B cell (primary cell): Measurements from ENCODE around the gene CXCL16. TPM values are rescaled to one million over a fixed set of nuclear protein-coding genes. Genes with fewer than 3 reads are reported as not detected.
"Not testable (repeated sequence)": the region's sequence is repeated elsewhere in the genome, so short reads cannot be mapped to it uniquely, and the experiment has no call there.

ENCODE experiments used
- ATAC-seq: fragments of 200-7000 bp; cut with Tn5 transposase; one replicate; pipeline ENCODE4 v1.10.0; 2021; ENCODE audit warnings: low read depth, mild to moderate bottlenecking, moderate number of reproducible peaks, moderate library complexity
- CTCF ChIA-PET: fragments of 350-600 bp; sonication (Branson Sonifier 250); formaldehyde crosslinking; loops from one replicate; lab custom pipeline; 2021; ENCODE audit warnings: antibody characterized with exemption, inconsistent platforms; lab: Charles Lee
- POLR2A ChIA-PET: fragments of 350-600 bp; sonication (Branson Sonifier 250); formaldehyde crosslinking; loops from one replicate; lab custom pipeline; 2021; ENCODE audit warnings: antibody characterized with exemption; lab: Charles Lee
- DNase-seq: peaks from one replicate; pipeline ENCODE4 v3.0.0; 2013
- H2AFZ ChIP-seq: 2 replicates; pipeline ENCODE4 v1.6.1; 2012; ENCODE audit warnings: mild to moderate bottlenecking, low read depth, low read length; ENCODE audit not compliant: insufficient read depth, poor library complexity, severe bottlenecking
- H3K27ac ChIP-seq, 2 donors: 1 replicate in 1 of 2; 2 replicates in 1 of 2; pipeline ENCODE4 v1.5.1; 2012 to 2013; ENCODE audit warnings: low read length in 2 of 2, mild to moderate bottlenecking in 2 of 2, moderate library complexity in 1 of 2
- H3K27me3 ChIP-seq, 4 experiments: fragments of 200-600 bp in 1 of 4; sonication (generic) in 1 of 4; replicated peaks in 1 of 4; 1 replicate in 2 of 4; 2 replicates in 2 of 4; pipeline versions ENCODE4 v1.6.1 to v1.7.0; 2013 to 2016; ENCODE audit warnings: low read length in 3 of 4, mild to moderate bottlenecking in 2 of 4, mixed read lengths in 1 of 4, moderate library complexity in 1 of 4; ENCODE audit not compliant: insufficient read depth in 4 of 4, control insufficient read depth in 3 of 4; ENCODE audit errors: control extremely low read depth in 1 of 4
- H3K36me3 ChIP-seq, 2 experiments: replicated peaks in 1 of 2; 1 replicate in 1 of 2; 2 replicates in 1 of 2; pipeline versions ENCODE4 v1.6.1 to v1.7.1; 2013; ENCODE audit warnings: low read length in 1 of 2; ENCODE audit not compliant: insufficient read depth in 2 of 2, control insufficient read depth in 1 of 2; ENCODE audit errors: control extremely low read depth in 1 of 2, extremely low read depth in 1 of 2
- H3K4me1 ChIP-seq, 2 donors: fragments of 200-600 bp in 1 of 2; sonication (generic) in 1 of 2; 1 replicate in 1 of 2; 2 replicates in 1 of 2; pipeline versions ENCODE4 v1.5.1 to v1.6.1; 2013 to 2017; ENCODE audit warnings: low read length in 2 of 2; ENCODE audit not compliant: control insufficient read depth in 2 of 2, insufficient read depth in 2 of 2
- H3K4me2 ChIP-seq: replicated peaks from 2 replicates; pipeline ENCODE3; 2012; ENCODE audit warnings: mild to moderate bottlenecking, low read depth, low read length; ENCODE audit not compliant: poor library complexity, severe bottlenecking
- H3K4me3 ChIP-seq, 5 experiments: fragments of 200-600 bp in 1 of 5; sonication (generic) in 1 of 5; 1 replicate in 3 of 5; 2 replicates in 2 of 5; pipeline versions ENCODE4 v1.5.1 to v1.7.0; 2011 to 2016; ENCODE audit warnings: low read length in 4 of 5, mild to moderate bottlenecking in 4 of 5, low read depth in 2 of 5, control low read depth in 1 of 5, moderate library complexity in 1 of 5; ENCODE audit not compliant: insufficient read depth in 1 of 5; ENCODE audit errors: control extremely low read depth in 1 of 5, extremely low read depth in 1 of 5
- H3K79me2 ChIP-seq: fragments of 200-600 bp; sonication (generic); one replicate; pipeline ENCODE4 v1.6.0; 2016; ENCODE audit warnings: low read length; ENCODE audit not compliant: control insufficient read depth, insufficient read depth
- H3K9ac ChIP-seq: fragments of 200-600 bp; sonication (generic); 2 replicates; pipeline ENCODE4 v1.6.1; 2017; ENCODE audit warnings: mild to moderate bottlenecking, low read length, moderate library complexity
- H3K9me3 ChIP-seq, 3 donors: one replicate each; pipeline versions ENCODE4 v1.6.1 to v1.7.1; 2013; ENCODE audit warnings: low read length in 2 of 3; ENCODE audit not compliant: control insufficient read depth in 2 of 3, insufficient read depth in 1 of 3; ENCODE audit errors: control extremely low read depth in 1 of 3
- H4K20me1 ChIP-seq: 2 replicates; pipeline ENCODE4 v1.6.0; 2012; ENCODE audit warnings: mild to moderate bottlenecking, low read length; ENCODE audit not compliant: insufficient read depth, control insufficient read depth, poor library complexity, severe bottlenecking
- H3K27ac Mint-ChIP-seq: one replicate; pipeline ENCODE4 v1.8.0; 2021; ENCODE audit warnings: mixed read lengths
- H3K27me3 Mint-ChIP-seq: one replicate; pipeline ENCODE4 v1.8.0; 2021; ENCODE audit warnings: mixed read lengths
- H3K4me1 Mint-ChIP-seq: one replicate; pipeline ENCODE4 v1.8.0; 2021; ENCODE audit warnings: mixed read lengths
- H3K4me3 Mint-ChIP-seq: one replicate; pipeline ENCODE4 v1.8.0; 2021; ENCODE audit warnings: mixed read lengths
- H3K9me3 Mint-ChIP-seq: one replicate; pipeline ENCODE4 v1.8.0; 2022; ENCODE audit warnings: mixed read lengths; ENCODE audit not compliant: insufficient read depth
- WGBS: methylation state at CpG from one replicate; pipeline ENCODE4 v1.1.5; 2013; ENCODE audit warnings: missing lambda C conversion rate; ENCODE audit not compliant: insufficient coverage; 5-methylcytosine and 5-hydroxymethylcytosine counted together
- intact Hi-C: fragments of 100-400 bp; cut with micrococcal nuclease; formaldehyde crosslinking; loops from one replicate; pipeline ENCODE4 v1.10.0; 2022
- polyA plus RNA-seq: library from polyadenylated mRNA; depleted of rRNA; stranded (reverse); fragments of >200 nt; gene quantifications from 2 replicates; pipeline ENCODE4 v1.2.3, GENCODE V29; 2012
- total RNA-seq, 2 donors: library from RNA; stranded (reverse); fragments of 120-200 nt in 1 of 2; gene quantifications; 1 replicate in 1 of 2; 2 replicates in 1 of 2; pipeline versions ENCODE4 v1.2.3 to v1.2.4, GENCODE V29; 2013 to 2022

Gene CXCL16
- total and polyA plus RNA-seq, 2 donors (not counting 1 experiment from before 2014, with no cell fraction given), result 10.9 to 22.0 TPM

- H3K27me3 Mint-ChIP-seq, H3K4me3 Mint-ChIP-seq, H3K9me3 ChIP-seq, H3K27ac ChIP-seq, H2AFZ ChIP-seq, H3K27me3 ChIP-seq, POLR2A ChIA-PET, CTCF ChIA-PET, H3K4me2 ChIP-seq, intact Hi-C loops, H3K27ac Mint-ChIP-seq, H3K4me3 ChIP-seq, H3K4me1 Mint-ChIP-seq, H3K4me1 ChIP-seq, H3K9me3 Mint-ChIP-seq, ATAC-seq, DNase-seq, H3K9ac ChIP-seq: not testable (repeated sequence)
- peaks cover 3 to 64% of the 10 kb centered on the region in 2 experiments for H3K36me3 ChIP-seq
- 100% methylated on average over 3 of the region's 5 CpGs for WGBS
- peaks cover 28% of the 10 kb centered on the region for H4K20me1 ChIP-seq
- peaks cover 37% of the 10 kb centered on the region for H3K79me2 ChIP-seq
These were observed 56.0 kb downstream of the CXCL16 start for GRCh38 chr17:4683739-4684138.

Other genes with a start within 250 kb of the CXCL16 start
- 0.66 TPM in 1 of 2 replicates, not detected in the other for gene SPNS2, start 241.0 kb downstream of the CXCL16 start, total RNA-seq
- gene SPNS2, start 241.0 kb downstream of the CXCL16 start, polyA plus RNA-seq, result 0.17 and 0.48 TPM in 2 replicates
- 65.8 and 72.4 TPM in 2 replicates for gene MYBBP1A, start 184.5 kb downstream of the CXCL16 start, total RNA-seq
- gene MYBBP1A, start 184.5 kb downstream of the CXCL16 start, polyA plus RNA-seq, result 72.6 and 74.4 TPM in 2 replicates
- gene GGT6, start 179.4 kb downstream of the CXCL16 start, total RNA-seq, result not detected in 2 replicates
- gene GGT6, start 179.4 kb downstream of the CXCL16 start, polyA plus RNA-seq, result not detected in 2 replicates
- gene SMTNL2, start 155.4 kb downstream of the CXCL16 start, total RNA-seq, result not detected in 2 replicates
- gene SMTNL2, start 155.4 kb downstream of the CXCL16 start, polyA plus RNA-seq, result not detected in 2 replicates
- not detected in 2 replicates for gene ALOX15, start 98.2 kb downstream of the CXCL16 start, total RNA-seq
- gene ALOX15, start 98.2 kb downstream of the CXCL16 start, polyA plus RNA-seq, result 0.10 and 0.13 TPM in 2 replicates
- 71.8 and 80.9 TPM in 2 replicates for gene PELP1, start 35.8 kb downstream of the CXCL16 start, total RNA-seq
- gene PELP1, start 35.8 kb downstream of the CXCL16 start, polyA plus RNA-seq, result 34.9 and 46.1 TPM in 2 replicates
- 148 and 164 TPM in 2 replicates for gene ARRB2, start 29.3 kb downstream of the CXCL16 start, total RNA-seq
- 86.8 and 111 TPM in 2 replicates for gene ARRB2, start 29.3 kb downstream of the CXCL16 start, polyA plus RNA-seq
- 25.5 and 30.7 TPM in 2 replicates for gene MED11, start 8.5 kb downstream of the CXCL16 start, total RNA-seq
- 25.3 and 49.1 TPM in 2 replicates for gene MED11, start 8.5 kb downstream of the CXCL16 start, polyA plus RNA-seq
- 2.1 and 2.5 TPM in 2 replicates for gene ZMYND15, start 95 bp downstream of the CXCL16 start, total RNA-seq
- gene ZMYND15, start 95 bp downstream of the CXCL16 start, polyA plus RNA-seq, result 0.72 and 0.82 TPM in 2 replicates
- gene TM4SF5, start 32.0 kb upstream of the CXCL16 start, total RNA-seq, result not detected in 2 replicates
- gene TM4SF5, start 32.0 kb upstream of the CXCL16 start, polyA plus RNA-seq, result not detected in 2 replicates
- not detected in 2 replicates for gene VMO1, start 46.4 kb upstream of the CXCL16 start, total RNA-seq
- gene VMO1, start 46.4 kb upstream of the CXCL16 start, polyA plus RNA-seq, result 0.57 TPM in 1 of 2 replicates, not detected in the other
- not detected in 2 replicates for gene GLTPD2, start 49.0 kb upstream of the CXCL16 start, total RNA-seq
- not detected in 2 replicates for gene GLTPD2, start 49.0 kb upstream of the CXCL16 start, polyA plus RNA-seq
- gene PSMB6, start 56.2 kb upstream of the CXCL16 start, total RNA-seq, result 55.7 and 56.0 TPM in 2 replicates
- gene PSMB6, start 56.2 kb upstream of the CXCL16 start, polyA plus RNA-seq, result 65.2 and 73.2 TPM in 2 replicates
- gene PLD2, start 67.2 kb upstream of the CXCL16 start, total RNA-seq, result 69.2 and 72.1 TPM in 2 replicates
- gene PLD2, start 67.2 kb upstream of the CXCL16 start, polyA plus RNA-seq, result 53.1 and 54.5 TPM in 2 replicates
- 108 and 109 TPM in 2 replicates for gene MINK1, start 93.4 kb upstream of the CXCL16 start, total RNA-seq
- gene MINK1, start 93.4 kb upstream of the CXCL16 start, polyA plus RNA-seq, result 160 and 190 TPM in 2 replicates
- gene C17orf107, start 159.6 kb upstream of the CXCL16 start, total RNA-seq, result 2.5 and 3.9 TPM in 2 replicates
- gene C17orf107, start 159.6 kb upstream of the CXCL16 start, polyA plus RNA-seq, result 4.6 and 9.4 TPM in 2 replicates
- gene CHRNE, start 163.2 kb upstream of the CXCL16 start, total RNA-seq, result 0.99 and 1.0 TPM in 2 replicates
- gene CHRNE, start 163.2 kb upstream of the CXCL16 start, polyA plus RNA-seq, result 3.0 and 4.7 TPM in 2 replicates
- not detected in 2 replicates for gene GP1BA, start 192.3 kb upstream of the CXCL16 start, total RNA-seq
- gene GP1BA, start 192.3 kb upstream of the CXCL16 start, polyA plus RNA-seq, result 0.06 and 0.07 TPM in 2 replicates
- gene SLC25A11, start 200.1 kb upstream of the CXCL16 start, total RNA-seq, result 32.3 and 42.7 TPM in 2 replicates
- gene SLC25A11, start 200.1 kb upstream of the CXCL16 start, polyA plus RNA-seq, result 26.1 and 44.4 TPM in 2 replicates
- gene RNF167, start 200.3 kb upstream of the CXCL16 start, total RNA-seq, result 131 and 143 TPM in 2 replicates
- 114 and 186 TPM in 2 replicates for gene RNF167, start 200.3 kb upstream of the CXCL16 start, polyA plus RNA-seq
- 307 and 330 TPM in 2 replicates for gene PFN1, start 208.6 kb upstream of the CXCL16 start, total RNA-seq
- gene PFN1, start 208.6 kb upstream of the CXCL16 start, polyA plus RNA-seq, result 609 and 618 TPM in 2 replicates
- 32.5 and 34.8 TPM in 2 replicates for gene ENO3, start 211.2 kb upstream of the CXCL16 start, total RNA-seq
- 35.4 and 50.1 TPM in 2 replicates for gene ENO3, start 211.2 kb upstream of the CXCL16 start, polyA plus RNA-seq
- gene SPAG7, start 227.9 kb upstream of the CXCL16 start, total RNA-seq, result 52.5 and 53.6 TPM in 2 replicates
- 43.4 and 46.9 TPM in 2 replicates for gene SPAG7, start 227.9 kb upstream of the CXCL16 start, polyA plus RNA-seq
- 57.6 and 57.9 TPM in 2 replicates for gene CAMTA2, start 247.7 kb upstream of the CXCL16 start, total RNA-seq
- 37.1 and 48.3 TPM in 2 replicates for gene CAMTA2, start 247.7 kb upstream of the CXCL16 start, polyA plus RNA-seq